Head of caudate nucleus (tissue), 42 donors: ENCODE measurements around the gene GCDH.

ENCODE experiments used
- DNase-seq, 42 donors: peaks; one replicate each; pipeline versions ENCODE4 v3.0.0 to v3.0.0-alpha.2; 2020 to 2021; ENCODE audit warnings: mixed read lengths in 7 of 42
- intact Hi-C: fragments of 100-400 bp; cut with DNase I; formaldehyde crosslinking; loops from one replicate; pipeline ENCODE4 v1.15.0; 2022

The GCDH gene

DNA sequence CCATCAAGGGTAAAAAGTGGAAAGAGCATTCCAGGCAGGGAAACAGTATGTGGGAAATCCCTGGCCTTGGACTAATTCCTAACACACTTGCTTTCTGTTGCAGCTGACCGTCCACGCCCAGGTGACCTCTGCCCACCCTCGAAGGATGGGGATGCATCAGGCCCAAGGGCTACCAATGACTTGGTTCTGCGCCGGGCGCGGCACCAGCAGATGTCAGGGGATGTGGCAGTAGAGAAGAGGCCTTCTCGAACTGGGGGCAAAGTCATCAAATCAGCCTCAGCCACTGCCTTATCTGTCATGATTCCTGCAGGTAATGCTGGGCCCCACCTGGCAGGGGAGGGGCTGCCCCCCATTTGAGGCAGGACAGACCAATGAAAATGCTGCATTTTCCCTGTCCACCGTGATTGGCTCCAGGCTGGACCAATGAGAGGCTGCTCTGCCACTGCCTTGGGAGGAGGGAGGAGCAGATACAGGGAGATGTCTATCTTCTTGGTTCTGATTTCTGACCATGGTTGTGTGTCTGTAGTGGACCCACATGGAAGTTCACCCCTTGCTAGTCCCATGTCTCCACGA lies 22.3 kb upstream of the GCDH start:
- intact Hi-C loops: no loop called here
- no peak for DNase-seq

GRCh38 chr19:12871681-12872080 lies 19.3 kb upstream of the GCDH start:
- no peak for DNase-seq
- intact Hi-C loops: no loop called here

- DNase-seq: no peak
- intact Hi-C loops: no loop called here
Observed at GRCh38 chr19:12872255-12872654, 18.7 kb upstream of the GCDH start.

DNA sequence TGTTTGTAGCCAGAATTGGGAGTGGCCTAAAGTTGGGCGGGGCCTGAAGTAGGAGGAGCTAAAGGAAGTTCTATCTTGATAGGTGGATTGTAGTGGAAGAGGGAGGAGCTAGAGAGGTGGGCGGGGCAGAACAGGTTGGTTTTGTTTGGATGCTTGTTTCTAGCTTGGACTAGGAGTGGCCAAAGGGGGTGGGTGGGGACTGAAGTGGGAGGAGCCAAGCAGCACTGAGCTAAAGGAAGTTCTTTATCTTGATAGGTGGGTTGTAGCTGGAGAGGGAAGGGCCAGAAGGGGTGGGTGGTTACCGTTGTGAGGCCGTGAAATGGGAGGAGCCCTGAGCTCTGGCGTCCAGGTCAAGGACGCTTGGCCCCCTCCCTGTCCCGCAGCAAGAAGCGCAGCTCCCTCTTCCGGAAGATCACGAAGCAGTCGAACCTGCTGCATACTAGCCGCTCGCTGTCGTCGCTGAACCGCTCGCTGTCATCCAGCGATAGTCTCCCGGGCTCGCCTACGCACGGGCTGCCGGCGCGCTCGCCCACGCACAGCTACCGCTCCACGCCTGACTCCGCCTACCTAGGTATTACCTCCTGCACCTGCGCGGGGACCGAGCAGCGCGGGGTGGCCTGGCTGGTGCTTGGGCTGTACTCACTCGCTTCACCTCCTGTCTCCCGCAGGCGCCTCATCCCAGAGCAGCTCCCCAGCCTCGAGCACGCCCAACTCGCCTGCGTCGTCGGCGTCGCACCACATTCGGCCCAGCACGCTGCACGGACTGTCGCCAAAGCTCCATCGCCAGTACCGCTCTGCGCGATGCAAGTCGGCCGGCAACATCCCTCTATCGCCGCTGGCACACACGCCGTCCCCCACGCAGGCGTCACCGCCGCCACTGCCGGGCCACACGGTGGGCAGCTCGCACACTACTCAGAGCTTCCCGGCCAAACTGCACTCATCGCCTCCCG lies 17.7 kb upstream of the GCDH start:
- peak in 40 of 42 donors; percentile 26 to 87 (median 64) for DNase-seq
- intact Hi-C loops: no loop called here

- intact Hi-C loops: no loop called here
- DNase-seq: no peak
Observed at GRCh38 chr19:12873891-12874745, 16.8 kb upstream of the GCDH start.

DNA sequence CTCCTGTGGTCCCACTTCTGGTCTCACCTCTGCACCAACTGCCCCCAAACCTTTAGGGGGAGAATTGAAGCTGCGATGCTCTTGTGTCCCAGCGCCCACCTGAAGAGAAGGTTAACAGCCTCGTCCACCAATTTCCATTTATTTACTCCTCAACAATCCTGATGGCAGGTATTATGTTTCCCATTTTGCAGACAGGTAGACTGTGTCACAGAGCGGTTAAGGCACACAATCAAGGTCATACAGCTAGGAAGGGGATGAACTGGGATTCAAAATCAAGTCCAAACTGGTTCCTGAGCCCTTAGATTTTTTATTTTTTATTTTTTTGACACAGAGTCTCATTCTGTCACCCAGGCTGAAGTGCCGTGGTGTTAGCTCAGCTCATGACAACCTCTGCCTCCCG lies 15.9 kb upstream of the GCDH start:
- no peak for DNase-seq
- intact Hi-C loops: no loop called here

GRCh38 chr19:12880551-12881171 lies 10.3 kb upstream of the GCDH start:
- intact Hi-C loops: no loop called here
- DNase-seq: peak in 20 of 42 donors; percentile 11 to 51 (median 24)

GRCh38 chr19:12881172-12881808 lies 9.7 kb upstream of the GCDH start, which contains the start of gene DNASE2:
Gene DNASE2 (minus strand): TSS chr19:12881449. CDS start chr19:12881375, 74 bp downstream.
- DNase-seq: peak; percentile 78 to 96 (median 91)
- intact Hi-C loops: no loop called here

DNA sequence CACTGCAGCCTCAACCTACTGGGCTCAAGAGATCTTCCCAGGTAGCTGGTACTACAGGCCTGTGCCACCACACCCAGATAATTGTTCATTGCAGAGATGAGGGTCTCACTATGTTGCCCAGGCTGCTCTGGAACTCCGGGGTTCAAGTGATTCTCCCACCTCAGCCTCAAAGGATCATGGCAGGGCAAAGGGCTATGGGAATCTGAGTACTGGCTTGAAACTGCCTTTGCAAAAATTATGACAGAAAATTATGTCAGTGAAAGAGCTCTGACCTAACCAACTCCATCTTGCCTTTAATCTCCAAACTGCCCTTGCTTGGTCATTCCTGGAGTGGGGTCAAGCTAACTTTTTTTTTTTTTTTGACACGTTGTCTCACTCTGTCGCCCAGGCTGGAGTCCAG lies 8.4 kb upstream of the GCDH start:
- no peak for DNase-seq
- intact Hi-C loops: no loop called here

DNA sequence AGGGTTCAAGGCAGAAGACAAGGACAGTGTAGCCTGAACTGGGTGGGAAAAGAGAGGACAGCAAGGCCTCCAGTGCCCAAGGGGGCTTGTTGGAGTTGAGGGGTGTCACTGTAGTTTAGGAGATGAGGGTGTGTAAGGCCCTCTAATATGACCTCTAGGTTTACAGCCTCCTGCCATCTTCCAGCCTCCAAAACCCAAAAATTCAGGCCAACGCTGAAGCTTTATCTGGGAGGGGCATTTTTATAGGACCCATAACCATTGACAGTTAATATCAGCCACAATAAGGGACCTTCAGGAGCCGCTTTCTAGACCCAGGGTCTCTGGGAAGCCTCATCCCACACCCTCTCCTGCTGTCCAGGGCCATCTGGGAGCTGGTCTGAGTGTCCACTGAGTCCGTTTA lies 6.8 kb upstream of the GCDH start:
- intact Hi-C loops: no loop called here
- DNase-seq: no peak

DNA sequence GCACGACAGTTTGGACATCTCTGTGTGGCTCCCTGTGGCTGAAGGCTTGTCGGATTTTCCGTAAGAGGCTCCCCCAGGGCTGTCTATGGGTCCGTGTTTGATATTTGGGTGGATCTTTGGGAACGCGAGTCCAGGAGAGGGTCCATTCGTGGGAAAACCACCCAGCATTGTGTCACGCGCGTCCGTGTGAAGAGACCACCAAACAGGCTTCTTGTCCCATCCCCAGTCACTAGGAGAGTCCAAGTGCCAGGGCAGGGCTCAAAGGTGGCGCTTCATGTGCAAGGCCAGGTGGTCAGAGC lies 6.4 kb upstream of the GCDH start:
- intact Hi-C loops: no loop called here
- DNase-seq: no peak

DNA sequence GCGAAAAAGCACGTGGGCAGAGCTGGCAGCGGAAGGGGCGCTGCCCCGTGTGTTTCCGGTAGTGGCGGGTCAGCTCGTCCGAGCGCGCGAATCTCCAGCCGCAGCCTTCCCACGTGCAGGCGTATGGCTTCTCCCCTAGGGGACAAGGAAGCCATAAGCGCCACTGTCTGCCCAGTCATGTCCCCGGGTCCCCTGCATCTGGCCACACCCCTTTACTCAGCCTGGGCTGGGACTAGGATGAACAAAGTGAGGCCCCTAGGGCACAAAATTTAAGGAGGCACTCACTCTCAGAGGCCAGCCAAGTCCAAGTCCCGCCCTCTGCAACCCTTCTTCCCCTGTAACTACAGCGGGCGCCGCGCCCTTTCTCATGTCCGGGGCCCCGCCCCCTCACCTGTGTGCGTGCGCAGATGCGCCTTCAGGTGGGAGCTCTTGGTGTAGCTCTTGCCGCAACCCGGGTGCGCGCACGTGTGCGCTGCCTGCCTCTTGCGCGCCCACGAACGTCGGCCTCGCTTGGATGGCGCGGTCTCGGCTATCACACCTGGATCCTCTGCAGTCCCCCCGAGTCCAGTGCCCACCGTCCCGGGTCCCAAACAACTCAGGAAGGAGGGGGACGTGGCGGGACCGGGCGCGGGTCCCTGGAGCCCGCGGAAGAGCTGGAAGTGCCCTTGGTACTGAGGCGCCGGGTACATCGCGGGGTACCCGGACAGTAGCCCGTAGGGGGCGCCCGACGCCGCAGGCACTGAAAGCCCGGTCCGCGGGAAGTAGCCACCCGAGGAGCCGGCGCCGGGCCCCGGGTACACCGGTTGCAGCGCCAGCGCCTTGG lies 5.8 kb upstream of the GCDH start:
- DNase-seq: peak; percentile 42 to 88 (median 72)
- intact Hi-C loops: no loop called here

- intact Hi-C loops: no loop called here
- DNase-seq: no peak
Observed at GRCh38 chr19:12885749-12886650, 5.0 kb upstream of the GCDH start.

- intact Hi-C loops: no loop called here
- DNase-seq: no peak
Observed at GRCh38 chr19:12886651-12886968, 4.3 kb upstream of the GCDH start.

DNA sequence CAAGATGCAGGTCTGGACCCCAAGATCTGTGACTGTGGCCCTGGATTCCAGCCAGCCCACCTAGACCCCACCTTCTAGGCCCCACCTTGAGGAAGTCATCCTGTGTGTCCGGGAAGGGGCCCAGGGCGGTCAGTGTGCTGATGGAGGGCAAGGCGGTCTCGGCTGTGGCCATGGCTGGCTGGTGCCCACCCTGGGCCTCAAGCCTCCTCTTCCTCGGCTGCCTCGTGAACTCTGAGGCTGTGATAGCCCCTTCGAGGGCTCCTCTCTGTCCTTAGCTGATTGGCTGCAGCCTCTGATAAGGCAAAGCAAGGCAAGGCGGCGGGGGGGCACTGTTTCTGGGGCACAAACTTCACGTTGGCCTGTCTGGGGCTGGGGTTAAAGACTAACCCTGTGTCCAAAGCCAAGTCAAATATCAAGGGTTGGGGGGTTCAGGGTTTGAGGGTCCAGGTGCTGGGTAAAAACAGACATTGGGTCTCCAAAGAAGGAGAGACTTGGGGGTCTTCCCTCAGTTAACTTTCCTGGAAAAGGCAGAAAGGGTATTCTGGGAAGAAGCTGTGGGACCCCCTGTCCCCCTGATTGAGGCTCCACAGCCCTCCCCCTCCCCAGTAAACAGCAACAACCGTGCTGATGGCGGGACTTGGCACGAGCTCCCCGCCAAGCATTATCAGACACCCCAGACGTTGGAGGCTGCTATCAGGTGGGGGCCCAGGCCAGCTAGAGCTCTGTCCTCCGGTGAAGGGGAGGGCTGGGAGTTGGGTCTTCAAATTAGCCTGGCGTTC lies 3.8 kb upstream of the GCDH start, which contains the start of gene KLF1:
Gene KLF1, minus strand, starts transcription at position 233 of the 779 bp plus-strand sequence. Its CDS starts 61 bp downstream, at position 172.
- intact Hi-C loops: no loop called here
- no peak for DNase-seq

DNA sequence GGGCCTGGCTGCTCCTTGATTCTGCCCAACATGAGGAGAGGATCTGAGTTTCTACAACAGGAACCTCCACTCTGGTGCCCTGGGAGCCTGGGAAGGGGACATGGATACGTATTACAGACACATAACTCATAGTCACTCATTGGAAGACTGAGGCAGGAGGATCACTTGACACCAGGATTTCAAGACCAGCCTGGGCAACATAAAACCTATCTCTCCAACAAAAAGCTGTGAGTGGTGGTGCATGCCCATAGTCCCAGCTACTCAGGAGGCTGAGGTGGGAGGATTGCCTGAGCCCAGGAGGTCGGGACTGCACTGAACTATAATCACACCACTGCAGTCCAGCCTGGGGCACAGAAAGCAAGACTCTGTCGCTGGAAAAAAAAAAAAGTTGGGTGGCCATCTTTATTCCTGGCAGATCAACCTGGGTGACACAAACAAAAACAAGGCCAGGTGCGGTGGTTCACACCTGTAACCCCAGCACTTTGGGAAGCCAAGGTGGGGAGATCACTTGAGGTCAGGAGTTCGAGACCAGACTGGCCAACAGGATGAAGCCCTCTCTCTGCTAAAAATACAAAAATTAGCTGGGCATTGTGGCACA lies 2.9 kb upstream of the GCDH start:
- intact Hi-C loops: no loop called here
- DNase-seq: no peak
